Endothelial cell of umbilical vein (primary cell): Measurements from ENCODE around the gene RANGAP1. TPM values are rescaled to one million over a fixed set of nuclear protein-coding genes. Genes with fewer than 3 reads are reported as not detected.
A peak's percentile ranks its signal among the peaks of the same experiment; 100 is the strongest.

Experiments
- BruUV-seq: library from RNA; stranded (reverse); fragments of 400-500 nt; replicated peaks from 2 replicates; lab custom pipeline; 2021; lab: Mats Ljungman, UMichigan
- CTCF ChIA-PET: fragments of 300-600, 350-600 bp; sonication (Branson Sonifier 250); formaldehyde crosslinking; loops from one replicate; lab custom pipeline; 2021; ENCODE audit warnings: antibody characterized with exemption, inconsistent platforms; lab: Charles Lee
- POLR2A ChIA-PET: fragments of 300-600, 350-600 bp; sonication (Branson Sonifier 250); formaldehyde crosslinking; loops from one replicate; lab custom pipeline; 2021; ENCODE audit warnings: antibody characterized with exemption, inconsistent platforms; lab: Charles Lee
- DNase-seq: peaks from one replicate; pipeline ENCODE4 v3.0.0-alpha.2; 2011; ENCODE audit warnings: low read depth, low spot score
- FAIRE-seq: peaks from 2 replicates; lab custom pipeline; 2011; peaks lifted over from hg19 to GRCh38; lab: Jason Lieb, UNC
- H2AFZ ChIP-seq: 2 replicates; pipeline ENCODE4 v1.6.0; 2012; ENCODE audit warnings: low read depth, low read length, control low read depth, inconsistent platforms
- H3K27ac ChIP-seq: 2 replicates; pipeline ENCODE4 v1.5.1; 2011; ENCODE audit warnings: low read depth, mild to moderate bottlenecking, control low read depth, low read length, moderate library complexity; ENCODE audit not compliant: insufficient read depth
- H3K27me3 ChIP-seq, 2 experiments: 2 replicates each; pipeline versions ENCODE4 v1.6.0 to v1.6.1; 2011; ENCODE audit warnings: low read length in 2 of 2, mixed read lengths in 1 of 2; ENCODE audit not compliant: control insufficient read depth in 2 of 2, insufficient read depth in 2 of 2
- H3K36me3 ChIP-seq, 2 experiments: 2 replicates in 1 of 2; 3 replicates in 1 of 2; pipeline ENCODE4 v1.5.1; 2011; ENCODE audit warnings: low read length in 2 of 2, mild to moderate bottlenecking in 1 of 2, moderate library complexity in 1 of 2; ENCODE audit not compliant: control insufficient read depth in 2 of 2, insufficient read depth in 2 of 2; ENCODE audit errors: extremely low read depth in 1 of 2
- H3K4me1 ChIP-seq: 3 replicates; pipeline ENCODE4 v1.5.1; 2011; ENCODE audit warnings: mild to moderate bottlenecking, low read length; ENCODE audit not compliant: control insufficient read depth, insufficient read depth; ENCODE audit errors: extremely low read depth
- H3K4me2 ChIP-seq: 2 replicates; pipeline ENCODE4 v1.6.1; 2011; ENCODE audit warnings: low read length, control low read depth, mixed read lengths; ENCODE audit not compliant: insufficient read depth
- H3K4me3 ChIP-seq, 3 experiments: fragments of 200-600 bp in 1 of 3; sonication (generic), shearing (Covaris generic) in 1 of 3; replicated peaks in 1 of 3; 2 replicates each; pipeline ENCODE4 v1.5.1; 2011 to 2016; ENCODE audit warnings: control low read depth in 3 of 3, low read length in 3 of 3, mild to moderate bottlenecking in 2 of 3, inconsistent platforms in 1 of 3, low read depth in 1 of 3, moderate library complexity in 1 of 3; ENCODE audit not compliant: insufficient read depth in 1 of 3
- H3K79me2 ChIP-seq: 2 replicates; pipeline ENCODE4 v1.6.0; 2012; ENCODE audit warnings: low read length, inconsistent platforms; ENCODE audit not compliant: control insufficient read depth, insufficient read depth
- H3K9ac ChIP-seq: replicated peaks from 2 replicates; pipeline ENCODE3; 2011; ENCODE audit warnings: low read length, control low read depth; ENCODE audit not compliant: insufficient read depth; ENCODE audit errors: extremely low read depth
- H3K9me1 ChIP-seq: replicated peaks from 3 replicates; pipeline ENCODE4 v1.6.0; 2011; ENCODE audit warnings: mild to moderate bottlenecking, low read length; ENCODE audit not compliant: control insufficient read depth, insufficient read depth; ENCODE audit errors: extremely low read depth
- H3K9me3 ChIP-seq: replicated peaks from 2 replicates; pipeline ENCODE4 v1.5.1; 2012; ENCODE audit warnings: low read length, inconsistent platforms; ENCODE audit not compliant: control insufficient read depth, insufficient read depth
- H4K20me1 ChIP-seq: replicated peaks from 2 replicates; pipeline ENCODE3; 2011; ENCODE audit warnings: mild to moderate bottlenecking, low read length; ENCODE audit not compliant: control insufficient read depth, insufficient read depth; ENCODE audit errors: extremely low read depth
- CTCF ChIP-seq, 2 donors: IDR thresholded peaks; 1 replicate in 1 of 2; 2 replicates in 1 of 2; pipeline ENCODE4 v1.5.1; 2011; ENCODE audit warnings: low read length in 2 of 2, mild to moderate bottlenecking in 2 of 2, moderate library complexity in 2 of 2, control low read depth in 1 of 2, inconsistent platforms in 1 of 2, low read depth in 1 of 2; ENCODE audit not compliant: insufficient read depth in 1 of 2; ENCODE audit errors: extremely low read depth in 1 of 2
- EZH2 ChIP-seq: IDR thresholded peaks from 2 replicates; pipeline ENCODE4 v1.6.1; 2012; ENCODE audit warnings: borderline replicate concordance, low read depth, mild to moderate bottlenecking, moderate library complexity, low read length, inconsistent platforms; ENCODE audit not compliant: severe bottlenecking
- FOS ChIP-seq: IDR thresholded peaks from 2 replicates; pipeline ENCODE4 v1.6.1; 2011; ENCODE audit warnings: mild to moderate bottlenecking, low read length, moderate library complexity, borderline replicate concordance; ENCODE audit not compliant: insufficient read depth
- GATA2 ChIP-seq: IDR thresholded peaks from 2 replicates; pipeline ENCODE4 v1.7.0; 2011; ENCODE audit warnings: low read depth, mild to moderate bottlenecking, moderate library complexity, mixed read lengths, low read length; ENCODE audit not compliant: insufficient read length, insufficient read depth
- JUN ChIP-seq: IDR thresholded peaks from 2 replicates; pipeline ENCODE4 v1.6.1; 2011; ENCODE audit warnings: borderline replicate concordance, low read depth; ENCODE audit not compliant: insufficient read length, insufficient read depth
- MAX ChIP-seq: IDR thresholded peaks from 2 replicates; pipeline ENCODE4 v1.6.1; 2011; ENCODE audit not compliant: insufficient read depth, insufficient read length
- MYC ChIP-seq: IDR thresholded peaks from one replicate; pipeline ENCODE4 v1.6.1; 2011; ENCODE audit warnings: mild to moderate bottlenecking, low read depth, low read length
- POLR2A ChIP-seq: IDR thresholded peaks from 2 replicates; pipeline ENCODE4 v1.6.1; 2012; ENCODE audit warnings: low read depth, mild to moderate bottlenecking, control low read depth, low read length
- POLR2AphosphoS5 ChIP-seq: IDR thresholded peaks from 2 replicates; pipeline ENCODE4 v1.6.1; 2012; ENCODE audit warnings: low read depth, mild to moderate bottlenecking, control low read depth, low read length, moderate library complexity; ENCODE audit not compliant: insufficient read depth
- dilution Hi-C: fragments of 300-500 bp; cut with MboI; formaldehyde crosslinking; loops from one replicate; pipeline ENCODE4 v1.15.0; 2019; ENCODE audit warnings: low sequenced_read_pairs; ENCODE audit not compliant: extremely low pct_ligation_motif_present
- intact Hi-C: fragments of 100-400 bp; cut with micrococcal nuclease; formaldehyde crosslinking; loops from one replicate; pipeline ENCODE4 v1.10.0; 2022
- polyA plus RNA-seq, 4 experiments: library from polyadenylated mRNA; depleted of rRNA in 3 of 4; stranded (reverse) in 3 of 4; unstranded in 1 of 4; fragments of >200 nt; gene quantifications; 2 replicates each; pipeline versions ENCODE4 v1.2.1 to v1.2.3, GENCODE V29; 2011 to 2012; ENCODE audit warnings: missing spikeins in 1 of 4
- total RNA-seq: library from RNA; stranded (reverse); gene quantifications from 2 replicates; pipeline ENCODE4 v1.2.3, GENCODE V29; 2021

RANGAP1 gene
- total and polyA plus RNA-seq, 2 donors (not counting 3 experiments of a cell fraction or from before 2014, with no cell fraction given) = 169 to 182 TPM

GRCh38 chr22:41327124-41327523 lies 41.1 kb upstream of the RANGAP1 start:
- Histone ChIP-seq H3K9ac (no peak overlapping the region), H2AFZ (no peak overlapping the region), H3K79me2 (peaks cover 10% of the 10 kb centered on the region), H3K4me1 (peaks cover 10% of the 10 kb centered on the region), H3K27me3 (no peaks in the 10 kb centered on the region), H4K20me1 (no peaks in the 10 kb centered on the region), H3K4me2 (no peak overlapping the region), H3K4me3 (no peak overlapping the region), H3K9me3 (no peaks in the 10 kb centered on the region), H3K27ac (no peak overlapping the region), H3K36me3 (peaks cover 19 to 62% of the 10 kb centered on the region in 2 experiments), H3K9me1 (no peaks in the 10 kb centered on the region)
- DNase-seq (no peak), FAIRE-seq (peak; percentile 62)
- dilution Hi-C loops = no loop called here
- peak; percentile 28 for TF ChIP-seq POLR2AphosphoS5
- no peak for TF ChIP-seq JUN
- CTCF ChIA-PET = interaction anchor here (1.0 to 1.6 kb wide), 6 partner anchors 9 to 404 kb away, joined by 3 to 4 read pairs (median 3); partner anchors contain the start of gene ZC3H7B
- BruUV-seq = no TSS peak
- intact Hi-C loops = no loop called here
- POLR2A ChIA-PET = no interaction called here

GRCh38 chr22:41324821-41325528 lies 39.0 kb upstream of the RANGAP1 start:
- TF ChIP-seq MYC (no peak), JUN (no peak), FOS (no peak), GATA2 (no peak), CTCF (IDR thresholded peaks at IDR 0.05; ENCODE audit: extremely low read depth in 1 of 2, insufficient read depth in 1 of 2, low read depth in 1 of 2, low read length in 2 of 2) (no peak), EZH2 (no peak), POLR2AphosphoS5 (no peak), MAX (no peak), POLR2A (no peak)
- no peaks in the 10 kb centered on the region for H3K27me3 ChIP-seq
- BruUV-seq = no TSS peak

More at GRCh38 chr22:41324821-41325528, 39.0 kb upstream of the RANGAP1 start:
- Histone ChIP-seq H3K4me2 (no peak overlapping the region), H3K9me1 (no peaks in the 10 kb centered on the region), H3K79me2 (peaks cover 14% of the 10 kb centered on the region), H3K4me1 (peaks cover 10% of the 10 kb centered on the region), H3K36me3 (peaks cover 17 to 60% of the 10 kb centered on the region in 2 experiments), H3K9ac (no peak overlapping the region), H3K4me3 (no peak overlapping the region), H3K9me3 (no peaks in the 10 kb centered on the region), H3K27ac (no peak overlapping the region), H4K20me1 (no peaks in the 10 kb centered on the region), H2AFZ (no peak overlapping the region)
- FAIRE-seq = no peak
- no peak for DNase-seq
- intact Hi-C loops = no loop called here
- ChIA-PET POLR2A (no interaction called here), CTCF (no interaction called here)
- dilution Hi-C loops = no loop called here
